HL-60 (cell line): ENCODE data around the gene TMEFF2.

Experiments
- DNase-seq, 2 experiments: peaks; one replicate each; pipeline ENCODE4 v3.0.0-alpha.2; 2010 to 2020; ENCODE audit warnings: low read depth in 1 of 2, low spot score in 1 of 2
- H3K27ac ChIP-seq: fragments of 250-450 bp; sonication (Bioruptor Pico); replicated peaks from 2 replicates; pipeline ENCODE4 v1.5.1; 2020; ENCODE audit warnings: mild to moderate bottlenecking, moderate library complexity
- H3K27me3 ChIP-seq: fragments of 250-450 bp; sonication (Bioruptor Pico); 2 replicates; pipeline ENCODE4 v1.5.1; 2021; ENCODE audit warnings: mild to moderate bottlenecking, moderate library complexity; ENCODE audit not compliant: insufficient read depth, poor library complexity, severe bottlenecking
- H3K4me3 ChIP-seq: replicated peaks from 2 replicates; pipeline ENCODE4 v1.5.1; 2011; ENCODE audit warnings: mild to moderate bottlenecking, control low read depth, low read length; ENCODE audit not compliant: insufficient read depth
- GABPA ChIP-seq: IDR thresholded peaks from 2 replicates; pipeline ENCODE4 v1.6.1; 2012; ENCODE audit warnings: low read depth
- POLR2AphosphoS5 ChIP-seq: IDR thresholded peaks from 2 replicates; pipeline ENCODE4 v1.6.1; 2012; ENCODE audit warnings: low read depth
- REST ChIP-seq: IDR thresholded peaks from 2 replicates; pipeline ENCODE4 v1.6.1; 2012; ENCODE audit warnings: low read depth; ENCODE audit not compliant: insufficient replicate concordance
- SPI1 ChIP-seq: IDR thresholded peaks from 2 replicates; pipeline ENCODE4 v1.6.1; 2012; ENCODE audit warnings: low read depth, mild to moderate bottlenecking, borderline replicate concordance
- TF ChIP-seq, protein P1 (sequence below): IDR thresholded peaks from one replicate; pipeline ENCODE4 v1.5.1; 2011; ENCODE audit warnings: low read length, control low read depth, inconsistent platforms; ENCODE audit not compliant: insufficient read depth

Gene TMEFF2

DNA sequence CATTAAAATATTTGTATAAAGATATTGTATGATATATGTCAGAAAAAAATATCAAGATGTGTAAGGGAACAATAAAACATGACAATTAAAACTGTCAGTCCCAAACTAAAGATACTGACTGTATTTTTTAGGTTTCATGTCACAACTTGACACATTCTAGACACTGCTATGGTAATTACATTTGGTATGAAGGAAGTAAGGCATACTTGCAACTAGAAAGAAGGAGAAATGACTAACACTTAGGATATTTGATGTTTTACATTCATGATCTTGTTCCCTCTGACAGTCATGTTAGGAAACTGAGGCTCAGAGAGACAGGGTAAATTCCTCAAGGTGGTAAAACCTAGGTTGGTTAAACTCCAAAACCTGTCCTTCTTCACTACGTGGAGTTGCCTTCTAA, 68.3 kb downstream of the TMEFF2 start:
- H3K4me3 ChIP-seq = no peak overlapping the region
- no peak for TF ChIP-seq POLR2AphosphoS5
- no peak for TF ChIP-seq REST
- TF ChIP-seq, protein P1, sequence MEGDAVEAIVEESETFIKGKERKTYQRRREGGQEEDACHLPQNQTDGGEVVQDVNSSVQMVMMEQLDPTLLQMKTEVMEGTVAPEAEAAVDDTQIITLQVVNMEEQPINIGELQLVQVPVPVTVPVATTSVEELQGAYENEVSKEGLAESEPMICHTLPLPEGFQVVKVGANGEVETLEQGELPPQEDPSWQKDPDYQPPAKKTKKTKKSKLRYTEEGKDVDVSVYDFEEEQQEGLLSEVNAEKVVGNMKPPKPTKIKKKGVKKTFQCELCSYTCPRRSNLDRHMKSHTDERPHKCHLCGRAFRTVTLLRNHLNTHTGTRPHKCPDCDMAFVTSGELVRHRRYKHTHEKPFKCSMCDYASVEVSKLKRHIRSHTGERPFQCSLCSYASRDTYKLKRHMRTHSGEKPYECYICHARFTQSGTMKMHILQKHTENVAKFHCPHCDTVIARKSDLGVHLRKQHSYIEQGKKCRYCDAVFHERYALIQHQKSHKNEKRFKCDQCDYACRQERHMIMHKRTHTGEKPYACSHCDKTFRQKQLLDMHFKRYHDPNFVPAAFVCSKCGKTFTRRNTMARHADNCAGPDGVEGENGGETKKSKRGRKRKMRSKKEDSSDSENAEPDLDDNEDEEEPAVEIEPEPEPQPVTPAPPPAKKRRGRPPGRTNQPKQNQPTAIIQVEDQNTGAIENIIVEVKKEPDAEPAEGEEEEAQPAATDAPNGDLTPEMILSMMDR = no peak
- TF ChIP-seq GABPA = no peak
- H3K27me3 ChIP-seq = peaks cover 2% of the 10 kb centered on the region
- DNase-seq = no peak
- H3K27ac ChIP-seq = no peak overlapping the region

GRCh38 chr2:192124571-192124970, 70.2 kb downstream of the TMEFF2 start:
- H3K27ac ChIP-seq = no peak overlapping the region
- H3K27me3 ChIP-seq = peaks cover 2% of the 10 kb centered on the region
- TF ChIP-seq GABPA (no peak), REST (no peak), SPI1 (no peak), POLR2AphosphoS5 (no peak)
- TF ChIP-seq, protein P1 = no peak
- H3K4me3 ChIP-seq = no peak overlapping the region
- no peak for DNase-seq

DNA sequence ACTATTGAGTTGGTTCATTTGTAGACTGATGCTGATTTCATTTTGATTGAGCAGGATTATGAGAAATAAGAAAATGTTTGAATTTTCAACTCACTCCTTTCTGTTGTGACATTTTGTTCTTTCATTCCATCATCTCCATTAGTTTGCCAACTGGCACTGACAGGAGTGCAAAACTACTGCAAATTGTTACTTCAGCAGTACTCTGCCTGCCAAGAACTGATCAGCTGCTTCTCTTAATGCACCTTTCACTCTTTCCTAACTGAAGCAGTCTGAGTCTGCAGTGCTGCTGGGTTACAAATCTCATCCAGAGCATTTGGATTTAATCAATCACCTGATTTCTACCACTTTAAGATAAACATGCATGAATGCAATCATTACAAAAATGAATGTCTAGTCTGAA, 70.9 kb downstream of the TMEFF2 start:
- H3K27me3 ChIP-seq = peaks cover 2% of the 10 kb centered on the region

More for the DNA sequence above, 70.9 kb downstream of the TMEFF2 start:
- no peak overlapping the region for H3K4me3 ChIP-seq
- no peak for DNase-seq
- TF ChIP-seq, protein P1 = no peak
- TF ChIP-seq SPI1 (no peak), POLR2AphosphoS5 (no peak), REST (no peak), GABPA (no peak)
- H3K27ac ChIP-seq = no peak overlapping the region
